Frontal cortex (tissue), 4 donors: Measurements from ENCODE around the gene EHBP1L1. TPM values are rescaled to one million over a fixed set of nuclear protein-coding genes. Genes with fewer than 3 reads are reported as not detected.

ENCODE experiments used
- DNase-seq, 2 donors: peaks; one replicate each; pipeline ENCODE4 v3.0.0; 2012; ENCODE audit warnings: low spot score in 2 of 2
- FAIRE-seq: peaks from 2 replicates; lab custom pipeline; 2012; peaks lifted over from hg19 to GRCh38; lab: Jason Lieb, UNC
- total RNA-seq: library from RNA; depleted of rRNA; stranded (reverse); fragments of >200 nt; gene quantifications from one replicate; pipeline ENCODE4 v1.2.3, GENCODE V29; 2014
- donor health status: control.
- donor health status: control.
- donor health status: control.

Gene EHBP1L1
- total RNA-seq, 1 donor from 2014 or later = 8.6 TPM

- no peak for DNase-seq
- no peak for FAIRE-seq
Observed at GRCh38 chr11:65542738-65543390, 33.0 kb upstream of the EHBP1L1 start.

- FAIRE-seq = no peak
Observed at GRCh38 chr11:65545853-65546216, 30.0 kb upstream of the EHBP1L1 start.

GRCh38 chr11:65546217-65546958 is 29.5 kb upstream of the EHBP1L1 start:
- FAIRE-seq (no peak), DNase-seq (peak; percentile 77 to 82)

More at GRCh38 chr11:65545853-65546216, 30.0 kb upstream of the EHBP1L1 start:
- no peak for DNase-seq

GRCh38 chr11:65547446-65548125 is 28.3 kb upstream of the EHBP1L1 start:
- DNase-seq = no peak
- FAIRE-seq = no peak

- FAIRE-seq (no peak), DNase-seq (no peak)
Observed at GRCh38 chr11:65548395-65548794, 27.5 kb upstream of the EHBP1L1 start.

- FAIRE-seq = no peak
- DNase-seq = no peak
Observed at GRCh38 chr11:65549096-65549495, 26.8 kb upstream of the EHBP1L1 start.

- no peak for DNase-seq
- FAIRE-seq = no peak
Observed at GRCh38 chr11:65551572-65552387, 24.1 kb upstream of the EHBP1L1 start.

- FAIRE-seq (no peak), DNase-seq (no peak)
Observed at GRCh38 chr11:65552388-65552951, 23.4 kb upstream of the EHBP1L1 start.

GRCh38 chr11:65553301-65554001 is 22.4 kb upstream of the EHBP1L1 start:
- FAIRE-seq = no peak

GRCh38 chr11:65554057-65554818 is 21.6 kb upstream of the EHBP1L1 start:
- DNase-seq = no peak
- no peak for FAIRE-seq

More at GRCh38 chr11:65553301-65554001, 22.4 kb upstream of the EHBP1L1 start:
- no peak for DNase-seq

- FAIRE-seq = no peak
- DNase-seq = no peak
Observed at GRCh38 chr11:65554842-65555430, 20.9 kb upstream of the EHBP1L1 start.

- no peak for FAIRE-seq
- DNase-seq = no peak
Observed at GRCh38 chr11:65555693-65556231, 20.1 kb upstream of the EHBP1L1 start.

- no peak for DNase-seq
- no peak for FAIRE-seq
Observed at GRCh38 chr11:65556470-65557279, 19.2 kb upstream of the EHBP1L1 start.

- no peak for FAIRE-seq
- DNase-seq = peak in 1 of 2 donors; percentile 62
Observed at GRCh38 chr11:65557280-65558001, 18.4 kb upstream of the EHBP1L1 start.

- FAIRE-seq (no peak), DNase-seq (peak; percentile 96 to 99)
Observed at GRCh38 chr11:65558002-65558929, 17.6 kb upstream of the EHBP1L1 start, which contains the start of gene LTBP3. Gene LTBP3, minus strand, starts transcription at chr11:65558359. Its CDS starts 400 bp downstream, at chr11:65557959.
